Inflammatory macrophage treated with lipopolysaccharide for 4 hours (primary cell): ENCODE results near the gene ELMOD3.
"Not testable (repeated sequence)": the region's sequence is repeated elsewhere in the genome, so short reads cannot be mapped to it uniquely, and the experiment has no call there.

Experiments
- DNase-seq: peaks from one replicate; pipeline ENCODE4 v3.0.0-alpha.2; 2020

The ELMOD3 gene

GRCh38 chr2:85354286-85355072 lies at the start of gene ELMOD3, which contains the start of gene RETSAT:
Gene ELMOD3, plus strand, starts transcription at chr2:85354769. Its CDS starts 2,430 bp downstream, at chr2:85357199.
Gene RETSAT, minus strand, starts transcription at chr2:85354528. Its CDS starts 21 bp downstream, at chr2:85354507.
- DNase-seq: peak; percentile 99

- DNase-seq: no peak
Measured at GRCh38 chr2:85307527-85307897, 47.1 kb upstream of the ELMOD3 start.

- no peak for DNase-seq
Measured at GRCh38 chr2:85308201-85308600, 46.4 kb upstream of the ELMOD3 start.

- no peak for DNase-seq
Measured at GRCh38 chr2:85308896-85309555, 45.5 kb upstream of the ELMOD3 start.

DNA sequence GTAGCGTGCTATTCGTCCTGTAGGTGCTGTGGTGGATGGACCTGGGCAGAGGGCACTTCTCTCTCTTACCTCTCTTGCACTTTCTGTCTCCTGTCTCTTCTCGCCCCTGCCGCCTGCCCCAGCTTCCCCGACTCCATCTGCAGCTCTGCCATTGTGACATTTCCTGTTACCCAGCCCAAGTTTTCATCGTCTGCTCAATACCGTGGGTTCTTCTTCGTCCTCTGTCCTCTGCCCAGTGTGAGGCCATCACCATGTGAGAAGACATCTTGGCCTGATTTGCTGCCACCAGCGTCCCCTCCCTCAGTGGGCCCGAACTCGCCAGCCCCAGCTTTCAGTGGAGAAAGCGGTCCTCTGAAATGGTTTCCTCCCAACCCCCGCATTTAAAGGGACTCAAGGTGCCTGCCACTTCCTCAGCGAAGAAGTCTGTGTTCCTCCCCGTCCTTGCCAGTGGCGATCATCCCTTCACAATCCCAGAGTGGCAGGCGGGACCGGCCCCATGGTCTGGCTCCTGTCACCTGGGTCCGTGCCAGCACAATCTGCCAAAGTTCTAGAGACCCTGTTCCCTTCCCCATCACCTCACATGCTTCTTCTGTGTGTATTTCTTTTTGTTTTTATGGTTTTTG lies 44.8 kb upstream of the ELMOD3 start:
- DNase-seq: peak; percentile 33

- no peak for DNase-seq
Measured at GRCh38 chr2:85310330-85310729, 44.2 kb upstream of the ELMOD3 start.

GRCh38 chr2:85312404-85312803 lies 42.2 kb upstream of the ELMOD3 start:
- peak; percentile 46 for DNase-seq

DNA sequence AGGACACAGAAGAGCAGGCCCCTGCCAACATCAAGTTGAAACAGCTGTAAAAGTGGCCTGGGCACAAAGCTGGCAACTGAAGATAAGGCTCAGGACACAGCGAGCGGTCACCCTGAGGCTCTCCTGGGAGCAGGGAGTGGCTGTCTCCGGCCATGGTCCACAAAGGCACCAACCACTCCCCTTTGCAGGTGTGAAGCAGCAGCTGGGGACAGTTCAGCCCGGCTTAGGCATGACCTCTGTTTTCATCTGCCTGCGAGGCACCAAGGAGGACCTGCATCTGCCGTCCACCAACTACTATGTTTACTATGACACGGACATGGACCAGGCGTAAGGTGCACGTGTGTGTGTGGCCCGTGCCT lies 39.7 kb upstream of the ELMOD3 start:
- DNase-seq: no peak

DNA sequence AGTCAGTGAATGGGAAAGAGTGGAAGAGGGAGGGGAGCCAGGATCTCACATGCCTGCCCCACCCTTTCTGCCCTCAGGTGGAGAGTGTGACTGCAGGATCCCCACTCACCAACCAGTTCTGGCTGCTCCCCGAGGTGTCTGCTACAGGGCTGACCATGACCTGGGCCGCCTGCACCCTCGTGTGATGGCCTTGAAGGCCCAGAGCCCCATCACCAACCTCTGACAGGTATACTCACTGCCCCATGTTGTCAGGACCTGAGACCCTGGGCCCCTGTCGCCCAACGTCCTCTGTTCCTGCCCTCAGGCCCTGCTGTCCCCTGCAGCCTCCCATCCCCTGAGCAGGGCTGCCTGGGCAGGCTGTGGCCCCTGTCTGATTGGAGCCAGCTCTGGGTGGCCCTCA lies 38.6 kb upstream of the ELMOD3 start:
- DNase-seq: not testable (repeated sequence)

DNA sequence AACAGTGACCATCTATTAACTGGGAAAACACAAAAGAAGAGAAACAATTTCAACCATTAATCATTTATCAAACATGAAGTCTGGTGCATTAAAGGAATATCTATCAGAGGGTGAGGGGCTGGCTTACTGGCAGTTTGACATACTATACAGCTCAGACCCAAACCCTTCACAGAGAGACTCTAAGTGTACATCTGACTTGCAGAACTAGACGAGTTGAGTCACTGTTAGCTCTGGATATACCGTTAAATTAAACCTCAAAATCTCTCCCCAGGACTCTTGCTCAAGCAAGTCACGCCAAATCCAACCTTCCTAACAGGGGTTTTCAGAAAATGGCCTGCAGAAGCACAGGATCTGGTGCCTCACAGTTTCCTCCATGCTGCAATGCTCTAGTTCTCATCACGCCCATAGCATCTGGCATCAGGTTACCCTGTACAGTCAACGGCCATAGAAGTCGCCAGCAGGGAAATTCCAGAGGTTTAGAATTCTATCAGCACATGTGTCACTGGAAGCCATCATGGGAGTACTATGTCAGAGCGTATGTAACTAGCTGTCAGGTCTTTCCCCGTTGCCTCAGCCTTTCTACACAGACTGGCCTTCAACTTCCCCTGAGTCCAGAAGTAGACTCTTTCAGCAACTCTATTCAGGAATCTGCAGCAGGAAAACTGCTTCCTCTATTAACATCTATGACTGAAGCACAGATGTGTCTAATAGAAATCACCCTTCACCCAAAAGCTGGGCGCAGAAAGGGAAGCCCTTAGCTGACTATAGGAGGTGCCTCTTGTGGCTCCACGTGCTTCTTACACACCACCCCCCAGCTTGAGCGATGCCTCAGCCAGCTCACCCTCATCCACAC lies 36.1 kb upstream of the ELMOD3 start:
- peak; percentile 97 for DNase-seq

DNA sequence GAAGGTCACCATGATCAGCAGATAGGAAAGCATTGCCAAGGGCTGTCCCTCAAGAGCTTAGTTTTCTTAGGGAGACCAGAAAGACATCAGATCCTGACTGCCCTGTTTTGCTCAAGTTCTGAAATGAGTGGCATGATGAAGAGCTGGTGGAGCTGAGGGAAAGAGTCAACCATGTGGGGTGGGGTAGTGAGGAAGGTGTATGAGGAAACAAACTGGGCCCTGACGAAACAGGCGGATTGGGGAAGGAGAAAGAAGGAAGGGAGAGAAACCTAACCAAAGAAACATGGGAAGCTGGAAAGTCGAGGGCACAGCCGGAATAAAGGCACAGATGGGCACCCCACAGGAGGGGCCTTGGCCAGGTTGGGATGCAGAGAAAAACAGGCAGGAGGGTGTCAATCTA lies 34.8 kb upstream of the ELMOD3 start:
- peak; percentile 72 for DNase-seq

DNA sequence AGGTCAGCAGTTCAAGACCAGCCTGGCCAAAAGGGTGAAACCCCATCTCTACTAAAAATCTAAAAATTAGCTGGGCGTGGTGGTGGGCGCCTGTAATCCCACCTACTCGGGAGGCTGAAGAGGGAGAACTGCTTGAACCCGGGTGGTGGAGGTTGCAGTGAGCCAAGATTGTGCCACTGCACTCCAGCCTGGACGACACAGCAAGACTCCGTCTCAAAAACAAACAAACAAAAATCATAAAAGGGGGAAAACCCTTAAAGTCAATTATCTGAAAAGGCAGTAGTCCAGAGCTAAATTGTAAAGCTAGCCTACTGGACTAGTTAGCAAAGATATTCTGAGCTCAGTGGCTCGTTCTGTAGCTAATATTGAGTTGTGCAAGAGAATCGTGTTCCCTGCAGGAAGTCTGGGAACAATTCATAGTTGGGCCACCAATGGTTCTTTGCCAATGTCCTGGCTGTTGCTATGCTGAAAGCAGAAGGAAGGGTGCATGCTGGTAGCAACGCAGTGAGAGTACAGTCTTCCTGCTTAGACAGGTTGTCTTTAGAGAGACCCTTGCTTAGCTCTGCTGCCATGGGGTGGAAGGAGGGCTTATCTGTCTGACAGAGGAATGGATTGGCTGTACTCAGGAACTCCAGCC lies 31.1 kb upstream of the ELMOD3 start:
- DNase-seq: no peak

- DNase-seq: not testable (repeated sequence)
Measured at GRCh38 chr2:85323988-85324367, 30.6 kb upstream of the ELMOD3 start.

GRCh38 chr2:85324639-85325465 lies 29.7 kb upstream of the ELMOD3 start:
- peak; percentile 77 for DNase-seq

DNA sequence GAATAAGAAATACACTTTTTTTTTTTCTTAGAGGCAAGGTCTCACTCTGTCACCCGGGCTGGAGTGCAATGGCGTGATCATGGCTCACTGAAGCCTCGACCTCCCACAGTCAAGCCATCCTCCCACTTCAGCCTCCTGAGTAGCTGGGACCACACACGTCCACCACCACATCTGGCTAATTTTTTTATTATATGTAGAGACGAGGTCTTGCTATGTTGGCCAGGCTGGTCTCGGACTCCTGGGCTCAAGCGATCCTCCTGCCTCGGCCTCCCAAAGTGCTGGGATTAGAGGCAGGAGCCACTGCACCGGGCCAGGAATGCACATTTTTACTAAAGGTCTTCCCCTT lies 29.1 kb upstream of the ELMOD3 start:
- no peak for DNase-seq

- DNase-seq: peak; percentile 91
Measured at GRCh38 chr2:85326406-85327159, 28.0 kb upstream of the ELMOD3 start.

DNA sequence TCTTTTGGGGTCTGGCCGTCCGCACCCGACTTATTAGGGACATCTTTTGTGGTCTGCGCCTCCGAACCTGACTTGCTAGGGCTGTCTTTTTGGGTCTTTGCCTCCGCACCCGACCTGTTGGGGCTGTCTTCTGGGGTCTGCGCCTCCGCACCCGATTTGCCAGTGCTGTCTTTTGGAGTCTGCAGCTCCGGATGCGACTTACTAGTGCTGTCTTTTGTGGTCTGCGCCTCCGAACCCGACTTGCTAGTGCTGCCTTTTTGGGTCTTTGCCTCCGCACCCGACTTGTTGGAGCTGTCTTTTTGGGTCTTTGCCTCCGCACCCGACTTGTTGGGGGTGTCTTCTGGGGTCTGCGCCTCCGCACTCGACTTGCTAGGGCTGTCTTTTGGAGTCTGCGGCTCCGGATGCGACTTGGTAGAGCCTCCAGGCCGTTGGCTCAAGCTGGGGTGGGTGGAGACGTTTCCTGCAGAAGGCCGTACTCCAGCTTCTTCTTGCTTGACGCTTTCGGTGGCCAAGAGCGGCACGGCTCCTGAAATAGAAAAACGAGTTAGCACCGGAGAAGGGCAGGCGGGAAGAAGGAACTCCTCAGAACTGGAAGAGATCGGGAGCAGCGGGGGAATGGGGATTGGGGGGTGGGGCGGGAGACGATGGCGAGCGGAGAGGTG lies 27.3 kb upstream of the ELMOD3 start:
- peak; percentile 41 for DNase-seq

DNA sequence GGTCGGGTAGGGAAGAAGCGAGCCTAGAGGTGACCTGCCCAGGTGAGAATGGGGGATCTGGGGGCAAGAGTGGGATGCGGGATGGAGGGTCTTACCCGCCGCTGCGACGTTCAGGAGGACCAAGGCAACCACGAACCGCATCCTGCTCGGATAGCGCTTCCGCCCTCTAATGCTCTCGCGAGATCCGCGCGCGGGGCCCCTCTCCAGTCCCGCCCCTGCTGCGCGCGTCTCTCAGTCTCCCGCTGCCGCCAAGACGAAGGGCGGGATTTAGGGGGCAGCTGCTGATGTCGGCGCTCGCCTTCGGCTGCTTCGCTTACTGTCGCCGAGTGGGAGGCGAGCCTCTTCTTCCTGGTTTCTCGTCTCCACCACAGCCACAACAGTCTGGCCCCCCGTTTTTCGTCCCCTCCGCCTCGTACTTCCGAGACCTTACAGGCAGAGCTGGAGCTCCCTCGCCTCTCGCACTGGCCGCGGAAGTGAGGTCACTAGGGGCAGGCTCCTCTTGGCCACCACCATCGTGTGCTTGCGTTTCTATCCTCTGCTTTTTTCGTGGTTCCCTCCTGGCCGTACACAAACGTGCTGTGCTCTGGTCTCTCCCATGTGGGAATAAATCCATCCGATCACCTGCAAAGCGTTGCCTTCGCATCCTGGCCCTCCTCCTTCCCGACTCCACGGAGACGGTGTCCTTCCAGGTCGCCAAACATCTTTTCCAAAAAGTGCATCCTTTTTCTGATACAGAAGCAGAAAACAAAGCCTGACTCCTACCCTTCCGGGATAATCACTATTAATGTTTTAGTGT lies 26.5 kb upstream of the ELMOD3 start, which contains the start of gene TGOLN2:
TGOLN2 (minus strand) TSS at position 168 of the 796 bp plus-strand sequence; CDS start at position 141, 27 bp downstream.
- peak; percentile 96 for DNase-seq

- DNase-seq: no peak
Measured at GRCh38 chr2:85329181-85329651, 25.4 kb upstream of the ELMOD3 start.
